ENCODE measurements around the gene CITED2. TPM values are rescaled to one million over a fixed set of nuclear protein-coding genes. Genes with fewer than 3 reads are reported as not detected.

The CITED2 gene
- total RNA-seq, 1 donor = 223 TPM

GRCh38 chr6:139392794-139393193, 18.3 kb upstream of the CITED2 start:
- peak; percentile 94 for DNase-seq (ENCODE audit: insufficient read length, low spot score, missing footprints)
- no peak overlapping the region for H3K4me2 ChIP-seq (ENCODE audit: insufficient read depth, low read length)
- H3K27ac ChIP-seq (ENCODE audit: low read depth, low read length) = peak overlapping the region; percentile 17
- H4K20me1 ChIP-seq (ENCODE audit: insufficient read depth, low read length) = no peaks in the 10 kb centered on the region
- TF ChIP-seq, protein P1, sequence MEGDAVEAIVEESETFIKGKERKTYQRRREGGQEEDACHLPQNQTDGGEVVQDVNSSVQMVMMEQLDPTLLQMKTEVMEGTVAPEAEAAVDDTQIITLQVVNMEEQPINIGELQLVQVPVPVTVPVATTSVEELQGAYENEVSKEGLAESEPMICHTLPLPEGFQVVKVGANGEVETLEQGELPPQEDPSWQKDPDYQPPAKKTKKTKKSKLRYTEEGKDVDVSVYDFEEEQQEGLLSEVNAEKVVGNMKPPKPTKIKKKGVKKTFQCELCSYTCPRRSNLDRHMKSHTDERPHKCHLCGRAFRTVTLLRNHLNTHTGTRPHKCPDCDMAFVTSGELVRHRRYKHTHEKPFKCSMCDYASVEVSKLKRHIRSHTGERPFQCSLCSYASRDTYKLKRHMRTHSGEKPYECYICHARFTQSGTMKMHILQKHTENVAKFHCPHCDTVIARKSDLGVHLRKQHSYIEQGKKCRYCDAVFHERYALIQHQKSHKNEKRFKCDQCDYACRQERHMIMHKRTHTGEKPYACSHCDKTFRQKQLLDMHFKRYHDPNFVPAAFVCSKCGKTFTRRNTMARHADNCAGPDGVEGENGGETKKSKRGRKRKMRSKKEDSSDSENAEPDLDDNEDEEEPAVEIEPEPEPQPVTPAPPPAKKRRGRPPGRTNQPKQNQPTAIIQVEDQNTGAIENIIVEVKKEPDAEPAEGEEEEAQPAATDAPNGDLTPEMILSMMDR (IDR thresholded peaks at IDR 0.05; ENCODE audit: extremely low read depth, low read depth, low read length) = no peak
- H3K4me1 ChIP-seq (ENCODE audit: insufficient read depth, low read length) = peaks cover 8% of the 10 kb centered on the region
- H3K27me3 ChIP-seq (ENCODE audit: insufficient read depth, low read length) = no peaks in the 10 kb centered on the region
- H3K4me3 ChIP-seq (ENCODE audit: insufficient read depth, low read length) = no peak overlapping the region
- H3K79me2 ChIP-seq (ENCODE audit: insufficient read depth, low read length) = no peaks in the 10 kb centered on the region
- no peaks in the 10 kb centered on the region for H3K36me3 ChIP-seq (ENCODE audit: insufficient read depth, low read length)
- peak overlapping the region; percentile 5 for H2AFZ ChIP-seq (ENCODE audit: low read length)
- H3K9me3 ChIP-seq (ENCODE audit: low read depth, low read length) = no peaks in the 10 kb centered on the region

DNA sequence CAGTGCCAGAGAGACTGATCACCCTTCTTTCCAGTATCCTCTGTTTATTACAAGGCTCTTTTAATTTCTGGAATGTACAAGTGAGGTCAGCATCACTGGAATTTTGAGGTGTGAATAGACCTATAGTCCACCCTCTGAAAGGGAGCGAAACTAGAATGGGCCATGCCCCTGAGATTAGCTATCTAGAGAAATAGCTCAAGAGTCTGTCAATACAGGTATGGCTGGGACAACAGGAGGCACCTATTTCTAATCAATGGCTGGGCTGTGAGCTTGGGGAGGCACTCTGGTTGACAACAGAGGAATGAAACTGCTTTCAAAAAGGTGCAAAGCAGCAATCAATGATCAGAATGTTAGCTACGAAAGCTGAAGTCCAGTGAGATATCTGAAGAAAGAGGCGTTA, 17.3 kb upstream of the CITED2 start:
- TF ChIP-seq, protein P1 (IDR thresholded peaks at IDR 0.05; ENCODE audit: extremely low read depth, low read depth, low read length) = no peak
- no peak overlapping the region for H2AFZ ChIP-seq (ENCODE audit: low read length)
- no peak overlapping the region for H3K27ac ChIP-seq (ENCODE audit: low read depth, low read length)
- H3K36me3 ChIP-seq (ENCODE audit: insufficient read depth, low read length) = no peaks in the 10 kb centered on the region
- no peaks in the 10 kb centered on the region for H4K20me1 ChIP-seq (ENCODE audit: insufficient read depth, low read length)
- peaks cover 8% of the 10 kb centered on the region for H3K4me1 ChIP-seq (ENCODE audit: insufficient read depth, low read length)
- no peak overlapping the region for H3K4me3 ChIP-seq (ENCODE audit: insufficient read depth, low read length)
- no peaks in the 10 kb centered on the region for H3K27me3 ChIP-seq (ENCODE audit: insufficient read depth, low read length)
- no peaks in the 10 kb centered on the region for H3K79me2 ChIP-seq (ENCODE audit: insufficient read depth, low read length)
- H3K9me3 ChIP-seq (ENCODE audit: low read depth, low read length) = no peaks in the 10 kb centered on the region
- no peak overlapping the region for H3K4me2 ChIP-seq (ENCODE audit: insufficient read depth, low read length)
- DNase-seq (ENCODE audit: insufficient read length, low spot score, missing footprints) = no peak

DNA sequence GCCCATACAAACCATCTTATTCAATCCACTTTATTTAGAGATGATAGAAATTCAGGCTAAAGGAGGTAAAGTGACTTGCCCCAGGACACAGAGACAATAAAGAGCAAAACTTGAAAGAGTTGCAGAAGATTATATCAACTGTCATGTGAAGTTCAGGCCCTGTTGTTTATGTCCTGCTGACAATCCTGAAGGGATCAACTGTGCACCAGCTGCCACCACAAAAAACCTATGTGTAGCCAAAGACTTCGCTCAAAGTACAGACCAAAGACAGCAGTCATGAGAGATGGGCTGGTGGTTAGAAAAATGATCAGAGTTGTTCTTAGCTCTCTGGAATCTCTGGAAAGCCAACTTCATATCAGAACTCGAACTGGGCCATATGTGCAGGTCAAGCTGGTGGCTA, 16.0 kb upstream of the CITED2 start:
- Histone ChIP-seq H3K4me3 (ENCODE audit: insufficient read depth, low read length) (no peak overlapping the region), H2AFZ (ENCODE audit: low read length) (no peak overlapping the region), H3K27ac (ENCODE audit: low read depth, low read length) (no peak overlapping the region), H3K36me3 (ENCODE audit: insufficient read depth, low read length) (no peaks in the 10 kb centered on the region), H3K4me1 (ENCODE audit: insufficient read depth, low read length) (peaks cover 8% of the 10 kb centered on the region), H4K20me1 (ENCODE audit: insufficient read depth, low read length) (no peaks in the 10 kb centered on the region), H3K4me2 (ENCODE audit: insufficient read depth, low read length) (no peak overlapping the region), H3K79me2 (ENCODE audit: insufficient read depth, low read length) (no peaks in the 10 kb centered on the region), H3K9me3 (ENCODE audit: low read depth, low read length) (no peaks in the 10 kb centered on the region), H3K27me3 (ENCODE audit: insufficient read depth, low read length) (no peaks in the 10 kb centered on the region)
- TF ChIP-seq, protein P1 (IDR thresholded peaks at IDR 0.05; ENCODE audit: extremely low read depth, low read depth, low read length) = no peak
- DNase-seq (ENCODE audit: insufficient read length, low spot score, missing footprints) = no peak

- H3K79me2 ChIP-seq (ENCODE audit: insufficient read depth, low read length) = no peaks in the 10 kb centered on the region
- no peak for DNase-seq (ENCODE audit: insufficient read length, low spot score, missing footprints)
- H3K4me3 ChIP-seq (ENCODE audit: insufficient read depth, low read length) = no peak overlapping the region
- peaks cover 19% of the 10 kb centered on the region for H3K4me1 ChIP-seq (ENCODE audit: insufficient read depth, low read length)
- TF ChIP-seq, protein P1 (IDR thresholded peaks at IDR 0.05; ENCODE audit: extremely low read depth, low read depth, low read length) = no peak
- no peak overlapping the region for H2AFZ ChIP-seq (ENCODE audit: low read length)
- no peaks in the 10 kb centered on the region for H3K9me3 ChIP-seq (ENCODE audit: low read depth, low read length)
- no peaks in the 10 kb centered on the region for H3K27me3 ChIP-seq (ENCODE audit: insufficient read depth, low read length)
- no peak overlapping the region for H3K4me2 ChIP-seq (ENCODE audit: insufficient read depth, low read length)
- H3K27ac ChIP-seq (ENCODE audit: low read depth, low read length) = no peak overlapping the region
- H4K20me1 ChIP-seq (ENCODE audit: insufficient read depth, low read length) = no peaks in the 10 kb centered on the region
- H3K36me3 ChIP-seq (ENCODE audit: insufficient read depth, low read length) = no peaks in the 10 kb centered on the region
Observed at GRCh38 chr6:139388384-139388783, 13.9 kb upstream of the CITED2 start.

Measured in osteoblast (primary cell).